ENCODE results near the gene BCR.

The BCR gene

DNA sequence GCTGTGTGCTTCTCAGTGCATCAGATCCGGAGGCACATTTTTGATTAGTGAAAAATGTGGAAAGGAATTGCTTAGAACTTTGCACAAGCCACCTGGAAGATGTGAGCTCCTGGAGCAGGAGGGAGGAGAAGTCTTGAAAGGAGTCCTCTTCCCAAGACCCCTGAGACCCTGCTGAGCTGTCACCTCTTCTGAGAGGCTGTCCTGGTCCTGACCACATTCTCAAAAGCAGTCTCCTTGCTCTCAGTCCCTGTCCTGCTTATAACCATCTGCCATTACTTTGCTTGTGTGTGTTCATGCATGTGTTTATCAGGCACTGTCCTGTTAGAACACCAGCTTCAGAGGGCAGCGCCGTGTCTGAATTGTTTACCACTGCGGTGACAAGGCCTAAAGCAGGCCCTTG is 86.5 kb downstream of the BCR start:
- DNase-seq, result no peak

DNA sequence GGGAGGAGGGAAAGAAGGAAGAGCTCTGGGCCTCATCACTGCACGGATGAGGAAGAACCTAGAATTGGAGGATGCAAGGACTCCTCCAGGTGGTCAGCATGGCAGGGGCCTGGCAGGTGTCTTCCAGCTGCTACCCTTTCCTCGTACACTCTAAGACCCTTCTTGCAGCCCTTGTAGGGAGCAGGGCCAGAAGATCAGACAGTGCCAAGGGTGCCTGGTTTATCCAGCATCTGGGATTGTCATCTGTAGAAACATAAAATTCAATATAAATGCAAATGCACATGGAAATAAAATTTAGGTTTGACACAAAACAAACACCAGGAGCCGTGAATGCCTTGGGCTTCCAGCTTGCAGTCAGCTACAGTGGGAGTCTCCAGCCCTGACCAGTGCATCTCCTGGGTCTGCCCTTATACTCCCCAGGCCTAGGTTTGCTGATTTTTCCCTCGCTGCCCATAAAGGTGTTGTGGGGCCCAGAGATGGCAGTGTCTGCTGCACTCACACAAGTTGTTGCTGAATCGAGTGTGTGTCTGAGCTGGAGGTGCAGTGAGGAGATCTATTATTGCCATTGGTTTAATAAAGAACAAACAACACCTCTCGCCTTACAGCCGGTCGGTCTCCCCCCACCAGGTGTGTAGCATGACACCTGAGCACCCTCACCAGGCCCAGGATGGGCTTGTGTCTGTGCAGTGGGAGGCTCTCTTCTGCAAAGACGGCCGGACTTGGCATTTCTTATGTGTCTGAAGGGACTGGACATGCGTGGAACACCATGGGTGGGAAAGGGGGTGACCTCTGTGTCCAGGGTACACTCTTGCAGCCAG is 87.1 kb downstream of the BCR start:
- no peak for DNase-seq

DNA sequence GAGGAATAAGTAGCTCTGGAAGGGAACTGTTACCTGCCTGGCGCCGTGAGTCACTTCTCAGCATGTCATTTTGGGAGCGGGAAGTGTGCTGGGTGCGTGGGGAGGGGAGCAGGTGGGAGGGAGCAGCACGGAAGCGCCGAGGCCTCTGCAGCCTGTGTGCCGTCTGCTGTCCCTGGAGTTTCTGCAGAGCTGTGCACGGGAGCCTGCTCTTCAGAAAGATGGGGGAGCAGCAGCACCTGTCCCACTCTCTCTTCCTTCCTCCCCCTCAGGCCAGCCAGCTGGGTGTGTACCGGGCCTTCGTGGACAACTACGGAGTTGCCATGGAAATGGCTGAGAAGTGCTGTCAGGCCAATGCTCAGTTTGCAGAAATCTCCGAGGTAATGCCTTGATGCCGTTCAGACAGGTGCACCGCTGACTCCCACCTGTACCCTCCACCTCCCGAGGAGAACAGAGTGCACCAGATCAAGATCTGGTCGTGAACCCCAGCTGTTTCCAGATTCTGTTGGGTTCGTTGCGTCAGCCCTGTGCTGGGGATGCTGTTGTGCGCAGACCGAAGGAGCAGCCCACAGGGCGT is 87.9 kb downstream of the BCR start:
- no peak for DNase-seq

DNA sequence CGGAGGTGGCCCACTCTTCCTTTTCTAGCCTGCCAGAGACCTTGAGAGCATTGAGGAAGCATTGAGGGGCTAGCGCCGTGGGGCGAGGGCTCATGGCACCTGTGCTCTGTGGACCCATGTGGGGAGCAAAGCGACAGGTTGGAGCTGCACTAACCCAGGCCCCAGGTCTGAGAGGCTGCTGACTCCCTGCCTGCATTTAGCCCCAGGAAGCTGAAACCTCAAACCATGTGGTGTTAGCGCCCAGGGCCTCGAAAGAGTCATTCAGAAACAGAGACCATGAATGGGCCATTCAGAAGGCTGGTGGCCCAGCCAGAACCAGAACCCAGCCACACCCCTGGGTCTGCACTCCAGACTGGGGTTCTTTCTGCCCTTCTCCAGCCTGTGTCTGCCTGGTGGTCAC is 88.6 kb downstream of the BCR start:
- no peak for DNase-seq

DNA sequence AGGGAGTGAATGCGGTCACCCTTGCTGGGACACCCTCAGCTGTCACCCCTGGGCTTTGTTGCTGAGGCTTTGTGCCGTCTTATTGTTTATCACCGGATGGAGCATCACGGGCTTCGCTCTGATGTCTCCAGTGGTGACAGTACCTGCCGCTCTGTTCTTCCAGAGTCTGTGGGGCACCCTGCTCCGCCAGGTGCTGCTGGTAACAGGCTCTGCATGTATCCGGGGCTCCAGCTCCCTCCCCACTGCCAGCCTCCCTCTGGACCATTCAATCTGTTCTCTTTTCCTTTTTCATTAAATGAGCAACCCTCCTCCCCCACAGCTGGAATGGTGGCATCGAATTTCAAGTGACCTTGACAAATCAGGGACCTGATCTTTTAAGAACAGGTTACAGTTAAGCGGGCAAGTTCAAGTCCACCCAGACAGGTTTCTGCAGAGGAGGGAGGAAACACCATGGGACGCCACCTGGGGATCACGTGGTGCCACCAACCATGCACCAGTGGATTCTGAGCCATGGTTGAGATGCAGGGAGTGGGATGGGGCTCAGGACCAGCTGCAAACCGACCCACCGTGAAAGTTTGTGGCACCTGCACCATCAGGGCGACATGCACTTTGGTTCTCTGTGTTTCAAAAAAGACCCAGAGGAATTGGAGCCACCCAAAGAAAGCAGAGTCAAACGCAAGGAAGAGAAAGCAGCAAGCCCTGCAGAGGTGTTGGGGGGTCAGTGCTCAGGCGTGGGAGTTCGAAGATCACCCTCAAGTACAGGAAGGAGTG is 89.3 kb downstream of the BCR start:
- no peak for DNase-seq

DNA sequence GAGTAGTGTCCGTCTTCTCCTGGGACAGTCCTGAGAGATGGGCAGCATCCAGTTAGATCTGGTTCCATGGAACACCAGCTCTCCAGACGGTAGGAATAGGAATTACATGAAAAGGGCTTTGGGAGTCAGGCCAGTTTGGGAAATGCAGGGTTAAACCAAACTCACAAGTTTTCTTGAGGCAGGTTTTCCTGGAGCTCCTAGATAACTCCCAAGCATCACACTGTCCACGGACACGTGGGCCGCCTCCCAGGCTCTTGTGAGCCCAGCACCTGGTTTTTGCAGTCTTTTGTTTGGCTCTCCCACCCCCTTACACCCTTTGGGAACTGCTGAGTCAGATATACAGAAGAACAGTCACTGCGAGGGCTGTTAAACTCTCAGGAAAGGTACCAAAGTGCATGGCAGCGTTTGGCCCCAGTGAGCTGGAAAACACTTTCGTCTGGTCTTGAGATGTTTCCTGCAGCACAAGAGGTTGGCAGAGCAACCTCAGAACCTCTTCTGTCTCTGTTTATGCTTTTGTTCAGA is 90.0 kb downstream of the BCR start:
- no peak for DNase-seq

DNA sequence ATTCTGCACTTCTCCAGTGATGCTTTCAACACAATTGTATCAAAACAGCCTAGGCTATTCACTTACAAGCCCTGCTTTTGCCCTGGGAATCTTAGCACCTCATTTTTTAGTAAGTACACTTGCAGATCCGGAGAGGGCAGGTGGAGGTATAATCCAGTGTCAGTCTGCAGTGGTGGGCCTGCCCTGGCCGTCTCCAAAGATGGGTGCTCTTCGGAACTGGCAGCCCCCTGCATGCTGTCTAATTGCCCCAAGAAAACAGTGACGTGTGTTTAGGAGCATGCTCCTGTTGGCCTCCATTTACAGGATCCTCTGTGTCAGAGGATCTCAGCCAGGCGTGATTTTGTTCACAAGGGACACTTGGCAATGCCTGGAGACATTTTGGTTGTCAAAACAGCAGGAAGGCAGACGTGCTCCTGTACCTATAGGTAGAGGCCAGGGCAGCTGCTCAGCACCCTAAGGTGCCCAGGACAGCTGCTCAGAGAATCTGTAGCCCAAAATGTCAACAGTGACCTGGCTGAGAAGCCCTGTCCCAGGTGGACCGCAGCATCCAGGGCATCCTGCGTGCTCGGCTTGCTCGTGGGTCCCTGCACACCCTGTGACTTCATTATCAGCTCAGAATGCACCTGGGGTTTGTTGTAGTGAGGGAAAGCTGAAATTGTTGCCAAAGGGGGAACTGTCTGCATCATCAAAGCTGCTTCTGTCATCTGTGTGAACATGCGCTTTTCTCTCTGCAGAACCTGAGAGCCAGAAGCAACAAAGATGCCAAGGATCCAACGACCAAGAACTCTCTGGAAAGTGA is 90.7 kb downstream of the BCR start:
- no peak for DNase-seq

DNA sequence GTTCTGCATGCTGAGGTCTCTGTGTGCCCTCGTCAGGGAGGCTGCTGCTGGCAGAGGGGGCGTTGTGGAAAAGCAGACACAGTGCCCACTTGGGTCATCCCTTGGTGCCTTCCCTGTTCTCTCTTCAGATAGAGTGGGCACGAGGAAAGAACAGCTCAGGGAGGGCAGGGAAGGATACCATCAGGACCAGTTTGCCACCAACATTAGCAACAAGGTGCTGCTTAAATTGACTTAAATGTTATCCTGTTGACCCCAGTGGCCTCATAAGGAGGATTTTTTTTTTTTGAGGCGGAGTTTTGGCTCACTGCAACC is 91.2 kb downstream of the BCR start:
- DNase-seq, result no peak

DNA sequence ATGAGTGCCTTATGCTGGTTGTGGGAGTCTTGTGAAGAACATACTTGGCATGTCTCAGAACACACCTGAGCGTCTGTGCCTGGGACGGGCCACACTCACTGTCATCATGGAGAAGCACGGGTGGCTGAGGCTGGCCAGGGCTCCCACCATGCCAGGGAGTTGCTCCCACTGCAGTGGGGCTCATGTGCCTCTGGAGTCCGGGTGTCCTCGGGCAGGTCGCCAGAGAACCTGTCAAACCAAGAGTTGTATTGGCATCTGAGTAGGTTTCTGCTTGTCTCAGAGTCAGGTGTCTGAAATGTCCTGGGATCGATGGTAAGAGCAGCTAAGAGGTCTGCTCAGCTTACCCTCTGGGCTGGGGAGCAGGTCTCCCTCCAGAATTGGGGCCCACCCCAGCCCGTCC is 92.1 kb downstream of the BCR start:
- DNase-seq, result no peak

DNA sequence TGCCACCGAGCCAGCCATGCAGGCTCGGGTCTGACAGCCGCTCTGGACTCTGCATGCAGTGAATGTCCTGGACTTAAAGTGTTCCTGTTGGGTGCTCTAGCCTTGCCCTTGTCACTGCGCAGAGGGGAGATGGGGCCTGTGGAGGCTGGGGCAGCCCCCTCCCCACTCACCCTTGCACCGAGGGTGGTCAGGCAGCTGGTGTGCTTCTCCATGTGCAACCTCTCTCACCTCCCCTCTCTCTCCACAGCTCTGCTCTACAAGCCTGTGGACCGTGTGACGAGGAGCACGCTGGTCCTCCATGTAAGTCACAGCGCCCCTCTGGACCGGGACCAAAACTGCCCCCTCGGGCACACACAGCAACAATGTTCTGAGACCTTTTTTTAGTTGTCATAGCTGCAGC is 92.5 kb downstream of the BCR start:
- DNase-seq, result no peak

DNA sequence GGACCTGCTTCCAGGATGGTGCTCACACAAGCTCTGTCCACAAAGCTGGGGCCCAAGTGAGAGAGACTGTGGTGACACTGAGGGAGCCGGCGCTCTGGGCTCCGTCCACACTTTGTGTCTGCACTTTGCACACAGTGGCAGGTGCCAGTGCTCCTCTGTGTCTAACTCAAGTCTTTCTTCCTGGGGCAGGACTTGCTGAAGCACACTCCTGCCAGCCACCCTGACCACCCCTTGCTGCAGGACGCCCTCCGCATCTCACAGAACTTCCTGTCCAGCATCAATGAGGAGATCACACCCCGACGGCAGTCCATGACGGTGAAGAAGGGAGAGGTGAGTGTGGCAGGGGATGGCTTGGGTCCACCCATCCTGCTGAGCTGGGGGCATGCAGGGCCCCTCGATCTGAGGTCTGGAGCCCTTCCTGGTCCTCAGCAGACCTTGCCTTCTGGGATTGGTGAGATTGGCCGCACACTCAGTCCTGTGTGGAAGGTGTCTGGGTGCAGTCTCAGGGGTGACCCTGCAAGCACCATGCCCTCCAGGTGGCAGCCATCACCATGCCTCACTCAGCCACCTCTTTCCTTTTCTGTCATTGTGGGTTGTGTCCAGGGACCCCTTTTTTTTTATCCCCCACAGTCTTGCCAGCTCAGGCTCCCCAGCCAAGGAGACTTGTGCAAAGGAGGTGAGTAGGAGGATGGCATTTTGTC is 93.3 kb downstream of the BCR start:
- no peak for DNase-seq

DNA sequence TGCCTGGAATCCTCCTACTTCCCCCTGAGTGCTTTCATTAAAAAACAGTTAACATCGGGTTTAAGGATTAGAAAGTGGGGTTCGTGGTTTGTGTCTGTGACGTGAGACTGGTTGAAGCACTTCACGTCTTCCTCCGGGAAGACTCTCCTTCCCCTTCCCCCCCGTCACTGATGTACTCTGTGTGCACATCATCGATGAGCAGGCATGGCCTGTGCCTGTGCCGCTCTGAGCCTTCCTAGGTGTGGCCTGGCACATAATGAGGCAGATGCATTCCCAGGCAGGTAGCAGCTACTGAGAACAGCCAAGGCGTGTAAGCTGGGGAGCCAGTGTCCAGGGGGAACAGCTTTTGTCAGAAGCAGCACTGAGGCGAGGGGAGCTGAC is 93.8 kb downstream of the BCR start:
- no peak for DNase-seq

DNA sequence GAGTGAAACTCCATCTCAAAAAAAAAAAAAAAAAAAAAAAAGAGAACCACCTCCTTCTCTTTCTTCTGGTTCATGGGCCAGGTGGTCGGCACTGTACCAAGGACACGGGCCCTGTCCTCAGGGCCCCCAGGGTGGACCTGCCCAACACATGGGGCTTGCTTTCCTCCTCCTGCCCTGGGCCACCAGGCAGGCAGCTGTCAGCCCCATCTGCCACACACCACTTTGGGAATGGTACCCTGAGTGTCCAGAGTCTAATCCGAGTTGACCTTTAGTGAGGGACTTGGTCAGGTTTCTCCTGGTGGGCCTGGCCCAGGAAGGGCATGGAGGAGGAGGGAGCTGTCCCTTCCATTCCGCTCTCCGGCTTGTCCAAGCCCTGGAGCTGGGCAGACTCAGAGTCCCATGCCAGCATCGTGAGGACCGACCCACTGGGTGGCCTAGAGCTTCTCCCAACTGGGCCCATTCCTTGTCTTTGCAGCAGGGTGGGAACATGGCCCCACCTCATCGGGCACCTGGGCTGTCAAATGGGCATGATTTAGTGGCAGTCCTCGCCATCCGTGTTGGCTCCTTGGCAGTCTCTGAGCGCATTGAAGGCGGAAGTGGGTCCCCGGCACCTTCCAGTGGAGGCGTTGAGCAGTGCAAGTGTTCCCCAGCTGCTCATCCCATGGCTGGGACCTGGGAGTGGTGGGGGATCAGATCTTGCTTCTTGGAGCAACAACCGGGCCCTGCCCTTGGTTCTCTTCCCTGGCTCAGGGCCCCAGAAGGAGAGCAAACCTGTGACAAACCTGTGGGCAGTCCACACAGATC is 94.8 kb downstream of the BCR start:
- no peak for DNase-seq

DNA sequence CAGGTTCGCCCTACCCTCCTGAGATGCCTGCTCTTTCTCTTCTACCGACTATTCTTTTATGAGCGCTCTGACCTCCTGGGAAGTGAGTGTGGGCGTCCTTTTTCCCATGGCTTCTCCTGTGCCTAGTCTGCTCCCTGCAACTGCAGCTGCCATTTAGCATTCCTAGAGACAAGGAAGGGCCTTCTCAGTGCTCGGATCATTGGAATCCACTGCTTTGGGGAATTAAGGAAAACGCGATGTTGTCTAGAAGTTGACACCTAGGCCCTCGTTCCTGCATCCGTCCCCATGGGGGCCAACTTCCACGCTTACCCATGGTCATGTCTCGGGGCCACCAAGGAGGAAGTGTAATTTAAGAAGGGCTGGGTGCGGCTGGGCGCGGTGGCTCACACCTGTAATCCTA is 95.4 kb downstream of the BCR start:
- no peak for DNase-seq

DNA sequence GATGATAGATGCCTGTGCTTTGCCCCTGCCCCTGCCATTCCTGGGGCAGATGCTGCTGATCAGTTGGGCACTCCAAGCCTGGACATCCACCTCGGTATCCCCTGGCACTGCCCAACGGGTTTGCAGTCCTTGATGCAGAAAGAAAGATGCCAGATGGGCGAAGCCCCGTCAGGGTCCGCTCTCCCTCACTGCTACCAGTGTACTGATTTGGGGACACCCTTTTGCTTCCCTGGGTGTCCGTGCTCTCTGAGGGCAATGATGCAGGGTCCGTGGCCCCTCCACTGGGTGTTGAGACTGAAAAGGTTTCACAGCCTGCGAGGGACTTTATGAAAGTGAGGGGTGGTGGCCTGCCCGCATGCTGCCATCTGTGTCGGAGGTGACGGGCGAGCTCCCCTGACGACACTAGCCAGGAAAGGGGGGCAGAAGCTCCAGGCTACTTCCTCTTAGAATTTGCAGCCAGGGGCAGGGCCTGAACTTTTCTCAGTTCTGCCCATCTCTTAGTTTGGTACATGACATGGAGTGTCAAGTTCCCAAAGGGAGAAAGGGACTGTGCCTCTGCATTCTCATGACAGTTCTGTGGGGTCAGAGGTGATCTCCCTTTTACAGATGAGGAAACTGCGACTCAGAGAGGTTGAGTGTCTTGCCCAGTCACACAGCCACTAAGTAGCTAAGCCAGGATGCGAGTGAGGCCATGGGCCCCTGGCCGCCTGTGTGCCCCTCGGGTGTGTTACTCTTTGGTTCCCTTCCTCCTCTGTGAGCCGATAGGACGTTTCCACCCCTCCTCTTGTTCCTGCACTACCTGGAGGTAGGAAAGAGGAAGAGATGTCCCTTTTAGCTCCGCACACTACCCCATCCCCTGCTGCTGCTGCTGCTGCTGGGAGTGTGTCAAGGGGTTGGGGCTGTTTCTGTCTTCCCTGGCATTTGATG is 96.6 kb downstream of the BCR start:
- DNase-seq, result no peak

DNA sequence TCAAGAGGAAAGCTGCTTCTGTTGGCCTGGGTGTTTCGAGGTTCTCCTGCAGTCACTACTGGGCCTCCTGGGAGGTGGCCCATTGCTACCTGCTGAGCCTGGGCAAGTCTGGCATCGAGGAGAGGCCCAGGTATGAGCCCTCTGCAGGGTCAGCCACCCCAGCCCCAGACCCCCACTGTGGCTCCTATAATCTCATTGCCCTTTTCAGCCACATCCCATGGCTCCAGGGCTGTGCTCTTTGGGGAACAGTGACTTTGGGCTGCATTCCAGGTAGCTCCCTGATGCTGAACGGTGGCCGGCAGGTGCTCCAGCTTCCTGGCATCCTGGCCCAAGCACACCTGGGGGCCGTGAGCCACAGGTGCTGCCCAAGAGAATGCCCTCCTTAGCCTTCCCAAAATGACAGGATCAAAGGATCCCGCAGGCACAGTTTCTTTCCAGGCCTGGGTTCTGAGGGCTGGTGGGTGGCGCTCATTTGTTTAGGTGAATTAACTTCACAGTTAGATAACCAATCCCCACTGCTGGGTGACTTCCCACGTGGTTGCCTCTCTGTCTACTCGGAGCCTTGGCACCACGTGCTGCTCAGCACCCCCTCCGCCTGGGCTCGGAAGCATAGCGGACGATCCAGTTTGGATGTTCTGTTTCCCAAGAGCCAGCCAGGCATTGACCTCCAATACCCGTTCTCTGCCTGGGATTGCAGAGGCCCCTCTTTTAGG is 97.4 kb downstream of the BCR start:
- no peak for DNase-seq

DNA sequence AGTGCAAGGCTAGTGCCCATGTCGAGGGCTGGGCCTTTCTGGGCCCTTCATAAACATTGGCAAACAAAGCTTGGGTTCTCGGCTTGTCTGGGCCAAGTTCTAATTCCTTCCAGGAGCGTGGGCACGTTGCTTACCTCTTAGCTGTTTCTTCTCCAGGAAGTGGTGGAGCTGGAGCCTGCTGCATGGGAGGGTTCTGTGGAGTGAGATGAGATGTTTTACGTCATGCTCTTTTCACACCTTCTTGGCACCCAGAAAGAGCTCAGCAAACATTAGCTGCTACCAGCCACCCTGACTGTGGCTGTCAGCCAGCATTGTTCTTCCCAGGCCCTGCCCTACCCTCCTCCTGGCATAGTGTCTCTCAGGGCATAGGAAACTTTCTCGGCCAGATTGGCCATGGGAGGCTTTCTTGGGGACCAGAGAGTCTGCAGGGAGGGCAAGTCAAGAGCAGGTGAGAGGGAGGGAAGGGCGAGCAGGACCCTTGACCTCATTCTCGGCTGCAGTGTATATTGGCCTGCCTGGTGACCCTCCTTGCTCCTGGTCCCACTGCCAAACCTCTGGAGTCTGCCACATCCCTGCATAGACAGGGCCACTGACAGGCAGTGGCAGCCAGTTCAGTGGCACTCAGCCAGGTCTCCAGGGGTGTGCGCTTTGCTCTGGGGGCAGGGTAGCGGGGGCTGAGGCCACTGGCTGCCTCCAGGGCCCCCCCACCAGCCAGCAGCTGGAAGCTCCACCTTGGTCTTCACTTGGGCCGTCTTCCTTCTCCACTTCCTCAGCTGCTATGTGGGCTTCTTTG is 98.8 kb downstream of the BCR start:
- DNase-seq, result no peak

DNA sequence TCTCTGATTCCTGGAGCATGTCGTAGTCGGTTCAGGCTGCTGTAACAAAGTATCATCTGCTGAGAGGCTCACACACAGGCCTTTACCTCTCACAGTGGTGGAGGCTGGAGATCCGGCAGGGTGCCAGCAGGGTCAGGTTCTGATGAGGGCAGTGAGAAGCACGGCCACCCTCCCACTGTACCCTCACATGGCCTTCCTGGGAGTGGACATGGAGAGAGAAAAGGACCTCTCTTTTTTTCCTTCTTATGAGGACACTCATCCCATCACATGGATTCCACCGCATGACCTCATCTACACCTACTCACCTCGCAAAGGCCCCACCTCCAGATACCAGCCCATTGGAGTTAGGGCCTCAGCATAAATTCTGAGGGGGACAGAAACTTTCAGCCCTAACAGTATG is 99.5 kb downstream of the BCR start:
- DNase-seq, result no peak

Measured in islet precursor cell (in vitro differentiated cells).